HCT116 (cell line): ENCODE data around the gene GTF2H2. TPM values are rescaled to one million over a fixed set of nuclear protein-coding genes. Genes with fewer than 3 reads are reported as not detected.
"Not testable (repeated sequence)": the region's sequence is repeated elsewhere in the genome, so short reads cannot be mapped to it uniquely, and the experiment has no call there.

Experiments used
- ATAC-seq: fragments of 200-7000 bp; cut with Tn5 transposase; 2 replicates; pipeline ENCODE4 v1.9.1; 2020; ENCODE audit warnings: mild to moderate bottlenecking, moderate library complexity
- BruUV-seq: library from RNA; stranded (reverse); fragments of 400-500 nt; replicated peaks from 2 replicates; lab custom pipeline; 2021; lab: Mats Ljungman, UMichigan
- CTCF ChIA-PET: fragments of 300-600 bp; sonication (Branson Sonifier 250); formaldehyde crosslinking; loops from one replicate; lab custom pipeline; 2021; ENCODE audit warnings: antibody characterized with exemption; lab: Charles Lee
- POLR2A ChIA-PET: fragments of 300-600, 350-600 bp; sonication (Branson Sonifier 250); formaldehyde crosslinking; loops from one replicate; lab custom pipeline; 2021; ENCODE audit warnings: antibody characterized with exemption; lab: Charles Lee
- RAD21 ChIA-PET, 2 experiments: fragments of 300-600 bp; sonication (Branson Sonifier 250); formaldehyde crosslinking; loops; one replicate each; lab custom pipeline; 2023; ENCODE audit warnings: low total read pairs in 2 of 2; ENCODE audit not compliant: uncharacterized antibody in 2 of 2, unreplicated experiment in 2 of 2, low non-redundant PET in 1 of 2; lab: Charles Lee
- DNase-seq: peaks from one replicate; pipeline ENCODE4 v3.0.0-alpha.2; 2010; ENCODE audit warnings: low read depth, low spot score
- H2AFZ ChIP-seq: fragments of 200-600 bp; shearing (Covaris generic), sonication (generic); 2 replicates; pipeline ENCODE4 v1.6.1; 2017; ENCODE audit warnings: low read depth, mixed run types, mixed read lengths, antibody characterized with exemption, low read length; ENCODE audit not compliant: poor library complexity, severe bottlenecking
- H3K27ac ChIP-seq: 2 replicates; pipeline ENCODE4 v1.5.1; 2012; ENCODE audit warnings: low read depth, low read length
- H3K27me3 ChIP-seq: fragments of 200-600 bp; sonication (generic); 2 replicates; pipeline ENCODE4 v1.6.1; 2016; ENCODE audit warnings: mixed run types, low read length, mixed read lengths; ENCODE audit not compliant: insufficient read depth
- H3K36me3 ChIP-seq, 2 experiments: fragments of 200-500 bp in 1 of 2; fragments of 200-600 bp in 1 of 2; sonication (Bioruptor generic) in 1 of 2; sonication (generic) in 1 of 2; 2 replicates each; pipeline versions ENCODE4 v1.5.1 to v1.6.1; 2014 to 2016; ENCODE audit warnings: low read length in 2 of 2, inconsistent platforms in 1 of 2, mixed read lengths in 1 of 2, mixed run types in 1 of 2; ENCODE audit not compliant: insufficient read depth in 2 of 2, control insufficient read depth in 1 of 2
- H3K4me1 ChIP-seq, 2 experiments: fragments of 200-600 bp in 1 of 2; sonication (generic) in 1 of 2; 2 replicates each; pipeline versions ENCODE4 v1.5.1 to v1.6.1; 2012 to 2017; ENCODE audit warnings: low read length in 2 of 2, inconsistent platforms in 1 of 2, mild to moderate bottlenecking in 1 of 2, mixed read lengths in 1 of 2, mixed run types in 1 of 2, moderate library complexity in 1 of 2; ENCODE audit not compliant: insufficient read depth in 2 of 2, control insufficient read depth in 1 of 2
- H3K4me2 ChIP-seq: fragments of 200-600 bp; sonication (generic); 2 replicates; pipeline ENCODE4 v1.6.1; 2017; ENCODE audit warnings: mixed run types, low read length, mixed read lengths
- H3K4me3 ChIP-seq, 2 experiments: fragments of 200-600 bp in 1 of 2; sonication (generic) in 1 of 2; replicated peaks in 1 of 2; 2 replicates each; pipeline ENCODE4 v1.5.1; 2011 to 2016; ENCODE audit warnings: low read length in 2 of 2, control low read depth in 1 of 2, low read depth in 1 of 2, mild to moderate bottlenecking in 1 of 2, mixed read lengths in 1 of 2, mixed run types in 1 of 2
- H3K79me2 ChIP-seq: fragments of 200-600 bp; sonication (generic); 2 replicates; pipeline ENCODE4 v1.6.1; 2017; ENCODE audit warnings: mild to moderate bottlenecking, mixed run types, low read length, moderate library complexity, mixed read lengths; ENCODE audit not compliant: insufficient read depth
- H3K9ac ChIP-seq: fragments of 200-600 bp; sonication (generic); 2 replicates; pipeline ENCODE4 v1.6.1; 2016; ENCODE audit warnings: low read length, mixed read lengths
- H3K9me2 ChIP-seq: fragments of 200-600 bp; sonication (generic), shearing (Covaris generic); 2 replicates; pipeline ENCODE4 v1.6.1; 2017; ENCODE audit warnings: mixed run types, mild to moderate bottlenecking, moderate library complexity; ENCODE audit not compliant: insufficient read depth
- H3K9me3 ChIP-seq, 2 experiments: fragments of 200-500 bp in 1 of 2; fragments of 200-600 bp in 1 of 2; sonication (Bioruptor generic) in 1 of 2; sonication (generic) in 1 of 2; 2 replicates each; pipeline ENCODE4 v1.6.1; 2014 to 2017; ENCODE audit warnings: low read length in 2 of 2, mixed read lengths in 2 of 2, inconsistent platforms in 1 of 2, low read depth in 1 of 2, mild to moderate bottlenecking in 1 of 2, mixed run types in 1 of 2, moderate library complexity in 1 of 2; ENCODE audit not compliant: control insufficient read depth in 1 of 2, insufficient read depth in 1 of 2
- H4K20me1 ChIP-seq: fragments of 200-600 bp; sonication (generic), shearing (Covaris generic); 2 replicates; pipeline ENCODE4 v1.6.1; 2017; ENCODE audit warnings: mixed run types, mild to moderate bottlenecking, moderate library complexity; ENCODE audit not compliant: insufficient read depth
- CTCF ChIP-seq, 3 experiments: fragments of 200-600 bp in 1 of 3; sonication (generic) in 1 of 3; IDR thresholded peaks in 2 of 3; conservative IDR thresholded peaks in 1 of 3; 2 replicates each; pipeline ENCODE4 v1.5.1; 2012 to 2017; ENCODE audit warnings: low read depth in 2 of 3, low read length in 2 of 3, antibody characterized with exemption in 1 of 3, borderline replicate concordance in 1 of 3, control low read depth in 1 of 3, mild to moderate bottlenecking in 1 of 3, mixed read lengths in 1 of 3, mixed run types in 1 of 3, moderate library complexity in 1 of 3; ENCODE audit not compliant: insufficient read depth in 1 of 3
- EZH2phosphoT487 ChIP-seq: fragments of 200-600 bp; IDR thresholded peaks from 2 replicates; pipeline ENCODE4 v1.6.1; 2018; ENCODE audit warnings: antibody characterized with exemption, borderline replicate concordance
- FOSL1 ChIP-seq: IDR thresholded peaks from 2 replicates; pipeline ENCODE4 v1.6.1; 2012; ENCODE audit warnings: low read depth
- REST ChIP-seq: IDR thresholded peaks from 2 replicates; pipeline ENCODE4 v1.6.1; 2012; ENCODE audit warnings: low read depth
- SRF ChIP-seq: IDR thresholded peaks from 2 replicates; pipeline ENCODE4 v1.6.1; 2012; ENCODE audit warnings: low read depth
- TCF7L2 ChIP-seq: IDR thresholded peaks from 2 replicates; pipeline ENCODE4 v1.7.0; 2011; ENCODE audit warnings: borderline replicate concordance, inconsistent platforms; ENCODE audit not compliant: insufficient read depth, insufficient read length; ENCODE audit errors: extremely low read depth
- ZFX ChIP-seq: fragments of 450-650 bp; IDR thresholded peaks from 2 replicates; pipeline ENCODE4 v1.6.1; 2017
- ZNF274 ChIP-seq: fragments of 200-500 bp; sonication (Bioruptor generic); IDR thresholded peaks from 2 replicates; pipeline ENCODE4 v1.6.1; 2014; ENCODE audit warnings: mild to moderate bottlenecking, low read depth, low read length, inconsistent platforms
- intact Hi-C: fragments of 100-400 bp; cut with micrococcal nuclease; formaldehyde crosslinking; loops from 2 replicates; pipeline ENCODE4 v1.10.0; 2022
- total RNA-seq: library from RNA; stranded (reverse); gene quantifications from one replicate; pipeline ENCODE4 v1.2.1, GENCODE V29; 2021; ENCODE audit not compliant: unreplicated experiment

GTF2H2 gene
- total RNA-seq, 1 experiment from 2014 or later: 37.8 TPM

GRCh38 chr5:71011194-71011792 lies 56.2 kb downstream of the GTF2H2 start (continued):
- TF ChIP-seq REST (no peak), FOSL1 (no peak), SRF (no peak), ZFX (no peak), TCF7L2 (no peak), EZH2phosphoT487 (no peak), CTCF (IDR thresholded peaks at IDR 0.05 in 2 of 3, conservative IDR thresholded peaks at IDR 0.05 in 1 of 3; ENCODE audit: borderline replicate concordance in 1 of 3, insufficient read depth in 1 of 3, low read depth in 2 of 3, low read length in 2 of 3) (no peak), ZNF274 (no peak)

- H4K20me1 ChIP-seq, BruUV-seq, H3K4me3 ChIP-seq, DNase-seq, H3K27ac ChIP-seq, POLR2A ChIA-PET, H3K36me3 ChIP-seq, H3K4me1 ChIP-seq, H3K79me2 ChIP-seq, H3K4me2 ChIP-seq, CTCF ChIA-PET, H3K27me3 ChIP-seq, H3K9me2 ChIP-seq, ATAC-seq, H2AFZ ChIP-seq, H3K9ac ChIP-seq, RAD21 ChIA-PET, intact Hi-C loops, H3K9me3 ChIP-seq: not testable (repeated sequence)
These were observed 60.5 kb downstream of the GTF2H2 start for GRCh38 chr5:71006983-71007382.

Other genes with a start within 250 kb of the GTF2H2 start
- gene SERF1A, start 167.0 kb downstream of the GTF2H2 start, total RNA-seq: 3.7 TPM
- gene SMN1, start 142.6 kb downstream of the GTF2H2 start, total RNA-seq: 73.1 TPM
- 7.0 TPM for gene NAIP, start 42.3 kb downstream of the GTF2H2 start, total RNA-seq